ENCODE data around the gene UST.

The UST gene

GRCh38 chr6:148983966-148984365 lies 237.1 kb downstream of the UST start:
- H3K4ac ChIP-seq (ENCODE audit: low read depth in 1 of 2, low read length in 2 of 2) = no peak overlapping the region

DNA sequence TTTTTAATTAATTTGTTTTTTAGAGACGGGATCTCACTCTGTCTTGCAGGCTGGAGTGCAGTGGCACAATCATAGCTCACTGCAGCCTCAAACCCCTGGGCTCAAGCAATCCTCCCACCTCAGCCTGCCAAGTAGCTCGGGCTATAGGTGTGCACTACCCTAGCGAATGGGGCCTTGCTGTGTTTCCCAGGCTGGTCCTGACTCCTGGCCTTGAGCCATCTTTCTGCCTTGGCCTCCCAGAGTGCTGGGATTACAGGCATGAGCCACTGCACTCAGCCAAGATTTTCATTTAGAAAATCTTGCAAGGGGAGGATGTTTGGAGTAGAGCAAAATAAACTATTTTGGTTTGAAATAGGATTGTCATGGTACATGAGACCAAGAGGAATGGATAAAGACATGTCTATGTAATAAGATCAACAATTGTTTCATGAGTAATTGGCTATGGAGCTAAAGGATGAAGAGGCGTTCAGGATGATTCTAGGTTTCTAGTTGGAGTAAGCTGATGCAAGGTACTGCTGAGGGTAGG lies 237.8 kb downstream of the UST start:
- H4K91ac ChIP-seq (ENCODE audit: low read length) = no peak overlapping the region
- no peak overlapping the region for H4K8ac ChIP-seq (ENCODE audit: low read length)
- H3K4me3 ChIP-seq (ENCODE audit: insufficient read depth in 1 of 2, low read depth in 1 of 2, low read length in 2 of 2) = no peak overlapping the region
- H2AK5ac ChIP-seq (ENCODE audit: low read length, severe bottlenecking) = no peak overlapping the region
- H3K27ac ChIP-seq (ENCODE audit: low read length, poor library complexity, severe bottlenecking) = no peak overlapping the region
- no peaks in the 10 kb centered on the region for H3K4me1 ChIP-seq (ENCODE audit: control insufficient read depth, insufficient read depth, low read depth, low read length)
- no peak overlapping the region for H2BK15ac ChIP-seq (ENCODE audit: low read depth, poor library complexity, severe bottlenecking)
- no peak overlapping the region for H2BK12ac ChIP-seq (ENCODE audit: low read length in 2 of 2)
- no peak overlapping the region for H3K23ac ChIP-seq (ENCODE audit: low read length in 2 of 2)
- no peak overlapping the region for H2AFZ ChIP-seq (ENCODE audit: low read depth, low read length)
- no peaks in the 10 kb centered on the region for H3K27me3 ChIP-seq (ENCODE audit: control insufficient read depth in 1 of 2, insufficient read depth in 1 of 2, low read length in 2 of 2)
- H3K18ac ChIP-seq (ENCODE audit: low read depth in 1 of 2, low read length in 2 of 2) = no peak overlapping the region
- H3K4me2 ChIP-seq (ENCODE audit: low read length, poor library complexity, severe bottlenecking) = no peak overlapping the region
- H3K79me1 ChIP-seq (replicated peaks; ENCODE audit: low read length, poor library complexity, severe bottlenecking) = no peaks in the 10 kb centered on the region
- no peak overlapping the region for H3K14ac ChIP-seq (ENCODE audit: low read length in 2 of 2)
- H3K4ac ChIP-seq (ENCODE audit: low read depth in 1 of 2, low read length in 2 of 2) = no peak overlapping the region
- H2BK5ac ChIP-seq (ENCODE audit: low read depth, low read length, poor library complexity, severe bottlenecking) = no peak overlapping the region
- 94% methylated on average over 4 of the region's 4 CpGs for WGBS
- H3K9ac ChIP-seq (ENCODE audit: low read length) = no peak overlapping the region
- H3K36me3 ChIP-seq (ENCODE audit: control insufficient read depth in 1 of 2, insufficient read depth in 2 of 2, low read depth in 1 of 2, low read length in 2 of 2) = peaks cover 0 to 10% of the 10 kb centered on the region in 2 experiments
- H3K9me3 ChIP-seq (ENCODE audit: control insufficient read depth, low read length) = no peaks in the 10 kb centered on the region
- no peak for DNase-seq
- H2BK120ac ChIP-seq (ENCODE audit: low read depth, low read length) = no peak overlapping the region

More at GRCh38 chr6:148983966-148984365, 237.1 kb downstream of the UST start:
- no peak overlapping the region for H3K14ac ChIP-seq (ENCODE audit: low read length in 2 of 2)
- no peak overlapping the region for H3K18ac ChIP-seq (ENCODE audit: low read depth in 1 of 2, low read length in 2 of 2)
- WGBS = 100% methylated on average over 1 of the region's 2 CpGs
- no peak overlapping the region for H3K23ac ChIP-seq (ENCODE audit: low read length in 2 of 2)
- no peak overlapping the region for H4K91ac ChIP-seq (ENCODE audit: low read length)
- no peak overlapping the region for H3K4me2 ChIP-seq (ENCODE audit: low read length, poor library complexity, severe bottlenecking)
- no peaks in the 10 kb centered on the region for H3K27me3 ChIP-seq (ENCODE audit: control insufficient read depth in 1 of 2, insufficient read depth in 1 of 2, low read length in 2 of 2)
- H2AK5ac ChIP-seq (ENCODE audit: low read length, severe bottlenecking) = no peak overlapping the region
- H3K9ac ChIP-seq (ENCODE audit: low read length) = no peak overlapping the region
- no peak overlapping the region for H2BK12ac ChIP-seq (ENCODE audit: low read length in 2 of 2)
- H3K9me3 ChIP-seq (ENCODE audit: control insufficient read depth, low read length) = no peaks in the 10 kb centered on the region
- no peak overlapping the region for H2AFZ ChIP-seq (ENCODE audit: low read depth, low read length)
- H3K79me1 ChIP-seq (replicated peaks; ENCODE audit: low read length, poor library complexity, severe bottlenecking) = no peaks in the 10 kb centered on the region
- H3K27ac ChIP-seq (ENCODE audit: low read length, poor library complexity, severe bottlenecking) = no peak overlapping the region
- no peak overlapping the region for H2BK15ac ChIP-seq (ENCODE audit: low read depth, poor library complexity, severe bottlenecking)
- no peaks in the 10 kb centered on the region for H3K4me1 ChIP-seq (ENCODE audit: control insufficient read depth, insufficient read depth, low read depth, low read length)
- no peak overlapping the region for H3K4me3 ChIP-seq (ENCODE audit: insufficient read depth in 1 of 2, low read depth in 1 of 2, low read length in 2 of 2)
- H2BK5ac ChIP-seq (ENCODE audit: low read depth, low read length, poor library complexity, severe bottlenecking) = no peak overlapping the region
- peaks cover 0 to 10% of the 10 kb centered on the region in 2 experiments for H3K36me3 ChIP-seq (ENCODE audit: control insufficient read depth in 1 of 2, insufficient read depth in 2 of 2, low read depth in 1 of 2, low read length in 2 of 2)
- no peak for DNase-seq
- H4K8ac ChIP-seq (ENCODE audit: low read length) = no peak overlapping the region
- no peak overlapping the region for H2BK120ac ChIP-seq (ENCODE audit: low read depth, low read length)

DNA sequence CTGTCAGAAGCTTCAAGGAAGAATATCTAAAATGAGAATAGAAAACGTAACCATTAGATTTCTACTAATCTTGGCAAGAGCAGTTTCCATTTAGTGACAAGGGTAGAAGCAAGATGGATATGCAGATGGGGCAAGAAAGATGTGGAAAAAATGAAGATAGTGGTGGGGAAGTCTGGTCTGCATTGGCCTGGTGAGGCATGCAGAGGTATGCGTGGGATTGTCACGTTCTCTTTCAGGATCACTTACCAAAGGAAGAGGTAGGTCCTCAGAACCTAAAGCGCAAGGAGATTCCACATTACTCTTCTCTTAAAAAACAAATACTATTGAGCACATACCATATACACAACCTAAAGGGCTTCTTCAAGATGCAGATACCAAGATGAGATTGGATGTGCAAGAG lies 238.7 kb downstream of the UST start:
- peaks cover 0 to 10% of the 10 kb centered on the region in 2 experiments for H3K36me3 ChIP-seq (ENCODE audit: control insufficient read depth in 1 of 2, insufficient read depth in 2 of 2, low read depth in 1 of 2, low read length in 2 of 2)
- 98% methylated on average over 3 of the region's 4 CpGs for WGBS

DNA sequence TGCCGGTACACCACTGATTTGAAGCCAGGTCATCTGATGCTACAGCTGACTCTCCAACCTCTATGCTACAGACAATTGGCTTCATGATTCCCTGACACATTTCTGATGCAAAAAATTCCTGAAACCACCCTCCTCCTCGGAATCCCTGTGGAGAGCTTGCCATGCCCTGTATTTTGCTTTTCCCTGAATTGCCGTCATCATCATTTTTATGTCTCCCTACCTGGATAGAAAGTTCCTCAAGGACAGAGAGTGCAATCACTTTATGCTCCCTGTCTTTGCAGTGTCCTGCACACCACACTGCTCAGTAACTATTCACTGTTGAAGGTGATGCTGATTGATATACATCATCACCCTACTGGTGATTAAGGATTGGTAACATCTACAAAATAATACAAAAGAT lies 239.8 kb downstream of the UST start:
- Histone ChIP-seq H2BK15ac (ENCODE audit: low read depth, poor library complexity, severe bottlenecking) (no peak overlapping the region), H3K18ac (ENCODE audit: low read depth in 1 of 2, low read length in 2 of 2) (no peak overlapping the region), H3K9ac (ENCODE audit: low read length) (no peak overlapping the region), H2BK120ac (ENCODE audit: low read depth, low read length) (no peak overlapping the region), H3K4me1 (ENCODE audit: control insufficient read depth, insufficient read depth, low read depth, low read length) (no peaks in the 10 kb centered on the region), H4K91ac (ENCODE audit: low read length) (no peak overlapping the region), H3K14ac (ENCODE audit: low read length in 2 of 2) (no peak overlapping the region), H3K79me1 (replicated peaks; ENCODE audit: low read length, poor library complexity, severe bottlenecking) (no peaks in the 10 kb centered on the region), H3K4ac (ENCODE audit: low read depth in 1 of 2, low read length in 2 of 2) (no peak overlapping the region), H3K27me3 (ENCODE audit: control insufficient read depth in 1 of 2, insufficient read depth in 1 of 2, low read length in 2 of 2) (no peaks in the 10 kb centered on the region), H2AFZ (ENCODE audit: low read depth, low read length) (no peak overlapping the region), H3K36me3 (ENCODE audit: control insufficient read depth in 1 of 2, insufficient read depth in 2 of 2, low read depth in 1 of 2, low read length in 2 of 2) (peaks cover 0 to 5% of the 10 kb centered on the region in 2 experiments), H3K4me2 (ENCODE audit: low read length, poor library complexity, severe bottlenecking) (no peak overlapping the region), H3K27ac (ENCODE audit: low read length, poor library complexity, severe bottlenecking) (no peak overlapping the region), H2AK5ac (ENCODE audit: low read length, severe bottlenecking) (no peak overlapping the region), H3K23ac (ENCODE audit: low read length in 2 of 2) (no peak overlapping the region), H3K9me3 (ENCODE audit: control insufficient read depth, low read length) (no peaks in the 10 kb centered on the region), H2BK5ac (ENCODE audit: low read depth, low read length, poor library complexity, severe bottlenecking) (no peak overlapping the region), H4K8ac (ENCODE audit: low read length) (no peak overlapping the region), H2BK12ac (ENCODE audit: low read length in 2 of 2) (no peak overlapping the region), H3K4me3 (ENCODE audit: insufficient read depth in 1 of 2, low read depth in 1 of 2, low read length in 2 of 2) (no peak overlapping the region)
- no peak for DNase-seq
- WGBS = 94% methylated on average over 3 of the region's 3 CpGs

More for the DNA sequence above, 238.7 kb downstream of the UST start:
- Histone ChIP-seq H3K9ac (ENCODE audit: low read length) (no peak overlapping the region), H3K27me3 (ENCODE audit: control insufficient read depth in 1 of 2, insufficient read depth in 1 of 2, low read length in 2 of 2) (no peaks in the 10 kb centered on the region), H3K4ac (ENCODE audit: low read depth in 1 of 2, low read length in 2 of 2) (no peak overlapping the region), H3K79me1 (replicated peaks; ENCODE audit: low read length, poor library complexity, severe bottlenecking) (no peaks in the 10 kb centered on the region), H3K23ac (ENCODE audit: low read length in 2 of 2) (no peak overlapping the region), H2AK5ac (ENCODE audit: low read length, severe bottlenecking) (no peak overlapping the region), H2BK15ac (ENCODE audit: low read depth, poor library complexity, severe bottlenecking) (no peak overlapping the region), H3K27ac (ENCODE audit: low read length, poor library complexity, severe bottlenecking) (no peak overlapping the region), H3K4me2 (ENCODE audit: low read length, poor library complexity, severe bottlenecking) (no peak overlapping the region), H4K8ac (ENCODE audit: low read length) (no peak overlapping the region), H3K14ac (ENCODE audit: low read length in 2 of 2) (no peak overlapping the region), H3K9me3 (ENCODE audit: control insufficient read depth, low read length) (no peaks in the 10 kb centered on the region), H2BK5ac (ENCODE audit: low read depth, low read length, poor library complexity, severe bottlenecking) (no peak overlapping the region), H2BK12ac (ENCODE audit: low read length in 2 of 2) (no peak overlapping the region), H3K4me1 (ENCODE audit: control insufficient read depth, insufficient read depth, low read depth, low read length) (no peaks in the 10 kb centered on the region), H2BK120ac (ENCODE audit: low read depth, low read length) (no peak overlapping the region), H3K4me3 (ENCODE audit: insufficient read depth in 1 of 2, low read depth in 1 of 2, low read length in 2 of 2) (no peak overlapping the region), H2AFZ (ENCODE audit: low read depth, low read length) (no peak overlapping the region), H4K91ac (ENCODE audit: low read length) (no peak overlapping the region), H3K18ac (ENCODE audit: low read depth in 1 of 2, low read length in 2 of 2) (no peak overlapping the region)
- no peak for DNase-seq

Data from mesenchymal stem cell (in vitro differentiated cells and primary cell).